DMS 273 (cell line): Measurements from ENCODE around the gene WDR90.

Experiments
- DNase-seq: peaks from one replicate; lab custom pipeline; 2025; ENCODE audit not compliant: unreplicated experiment; lab: John Stamatoyannopoulos, UW

WDR90 gene

DNA sequence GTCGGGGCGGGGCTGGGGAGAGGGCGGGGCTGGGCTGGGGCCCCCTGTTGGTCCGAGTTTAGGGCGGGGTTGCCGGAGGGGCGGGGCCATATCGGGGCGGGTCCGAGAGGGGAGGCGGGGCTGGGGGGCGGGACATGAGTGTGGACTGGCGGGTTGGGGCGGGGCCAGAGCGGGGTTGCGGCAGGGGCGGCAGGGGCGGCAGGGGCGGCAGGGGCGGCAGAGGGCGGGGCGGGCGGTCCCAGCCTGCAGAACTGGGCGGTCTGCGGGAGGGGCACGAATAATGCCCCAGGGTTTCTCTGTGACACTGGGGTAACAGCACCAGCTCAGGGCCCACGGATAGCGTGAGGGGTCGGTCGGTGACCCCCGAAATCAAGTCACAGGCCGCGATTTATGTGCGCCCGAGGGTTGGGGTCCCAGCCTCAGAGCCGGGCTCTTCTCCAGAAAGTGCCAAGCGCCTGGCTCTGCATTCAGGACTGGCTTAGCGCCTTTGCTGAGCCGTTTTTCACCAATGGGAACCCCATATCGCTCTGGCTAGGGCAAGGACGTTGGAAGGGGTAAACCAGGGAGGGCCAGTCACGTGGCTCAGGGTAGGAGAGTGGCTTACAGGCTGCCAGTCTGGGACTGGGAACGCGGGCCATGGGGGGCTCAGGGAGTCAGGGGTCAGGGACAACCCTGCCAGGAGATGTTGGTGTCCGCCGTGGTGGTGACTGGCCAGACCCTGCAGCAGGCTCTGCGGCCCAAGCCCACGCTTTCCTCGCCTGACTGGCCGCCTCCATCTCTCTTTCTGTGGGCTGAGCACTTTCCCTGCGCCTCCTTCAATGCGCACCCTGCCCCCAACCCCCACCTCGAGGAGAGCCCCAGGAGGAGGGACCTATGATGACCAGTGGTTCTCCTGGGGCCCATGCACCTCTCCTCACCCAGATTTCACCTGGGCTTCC lies 11.8 kb upstream of the WDR90 start:
- peak; percentile 58 for DNase-seq

DNA sequence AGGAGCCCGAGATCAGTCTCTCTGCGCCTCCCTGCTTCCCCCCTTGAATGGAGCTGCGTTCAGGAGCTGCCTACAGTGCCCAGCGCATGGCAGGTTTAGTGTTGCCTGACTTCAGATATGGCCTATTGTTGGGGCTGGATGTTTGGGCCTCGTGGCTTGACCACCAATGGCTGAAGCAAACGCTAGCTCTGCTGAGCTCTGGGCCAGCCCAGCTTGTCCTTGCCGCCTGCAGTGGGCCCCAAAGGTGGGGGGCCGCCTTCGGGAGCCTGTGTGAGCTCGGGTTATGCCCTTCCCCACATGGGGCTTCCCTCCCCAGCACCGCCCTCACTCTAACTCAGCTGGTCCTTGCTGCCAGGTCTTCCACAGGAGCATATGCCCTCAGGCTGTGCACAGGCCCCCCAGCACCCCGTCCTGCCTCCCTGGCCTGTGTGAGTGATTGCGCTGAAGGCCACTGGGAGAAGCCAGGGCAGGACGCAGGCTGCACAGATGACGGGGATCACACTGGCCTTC lies 11.1 kb upstream of the WDR90 start:
- DNase-seq, result no peak

DNA sequence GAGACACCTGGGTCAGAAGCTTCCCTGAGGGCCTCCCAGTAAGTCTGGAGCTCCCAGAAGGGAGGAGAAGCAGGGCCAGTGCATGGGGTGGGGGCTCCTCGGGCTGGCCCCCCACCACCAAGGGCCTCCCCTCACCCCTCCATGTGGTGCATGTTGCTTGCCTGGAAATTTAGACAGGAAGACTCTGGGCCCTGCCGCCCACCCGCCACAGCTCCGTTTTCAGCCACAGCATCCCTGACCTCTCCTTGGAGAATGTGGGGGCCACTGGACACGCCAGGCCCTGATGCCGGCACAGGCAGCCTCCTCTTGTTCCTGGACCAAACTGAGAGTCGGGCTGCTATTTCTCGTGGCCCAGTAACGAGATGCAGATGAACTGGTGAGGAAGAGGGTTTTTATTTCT lies 10.3 kb upstream of the WDR90 start:
- no peak for DNase-seq

DNA sequence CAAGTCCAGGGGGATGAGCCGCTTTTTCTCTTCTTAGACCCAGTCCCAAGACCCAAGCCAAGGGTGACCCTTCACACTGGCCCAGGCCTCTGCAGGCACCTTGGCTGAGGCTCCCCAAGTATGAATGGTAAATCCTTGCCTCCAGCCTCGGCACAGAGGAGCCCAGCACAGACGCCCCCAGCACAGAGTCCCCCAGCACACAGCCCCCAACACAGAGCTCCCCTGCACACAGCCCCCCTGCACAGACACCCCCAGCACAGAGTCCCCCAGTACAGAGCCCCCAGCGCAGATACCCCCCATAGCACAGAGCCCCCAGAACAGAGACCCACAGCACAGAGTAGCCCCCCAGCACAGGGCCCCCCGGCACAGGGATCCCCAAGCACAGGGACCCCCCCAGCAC lies 8.6 kb upstream of the WDR90 start:
- no peak for DNase-seq

DNA sequence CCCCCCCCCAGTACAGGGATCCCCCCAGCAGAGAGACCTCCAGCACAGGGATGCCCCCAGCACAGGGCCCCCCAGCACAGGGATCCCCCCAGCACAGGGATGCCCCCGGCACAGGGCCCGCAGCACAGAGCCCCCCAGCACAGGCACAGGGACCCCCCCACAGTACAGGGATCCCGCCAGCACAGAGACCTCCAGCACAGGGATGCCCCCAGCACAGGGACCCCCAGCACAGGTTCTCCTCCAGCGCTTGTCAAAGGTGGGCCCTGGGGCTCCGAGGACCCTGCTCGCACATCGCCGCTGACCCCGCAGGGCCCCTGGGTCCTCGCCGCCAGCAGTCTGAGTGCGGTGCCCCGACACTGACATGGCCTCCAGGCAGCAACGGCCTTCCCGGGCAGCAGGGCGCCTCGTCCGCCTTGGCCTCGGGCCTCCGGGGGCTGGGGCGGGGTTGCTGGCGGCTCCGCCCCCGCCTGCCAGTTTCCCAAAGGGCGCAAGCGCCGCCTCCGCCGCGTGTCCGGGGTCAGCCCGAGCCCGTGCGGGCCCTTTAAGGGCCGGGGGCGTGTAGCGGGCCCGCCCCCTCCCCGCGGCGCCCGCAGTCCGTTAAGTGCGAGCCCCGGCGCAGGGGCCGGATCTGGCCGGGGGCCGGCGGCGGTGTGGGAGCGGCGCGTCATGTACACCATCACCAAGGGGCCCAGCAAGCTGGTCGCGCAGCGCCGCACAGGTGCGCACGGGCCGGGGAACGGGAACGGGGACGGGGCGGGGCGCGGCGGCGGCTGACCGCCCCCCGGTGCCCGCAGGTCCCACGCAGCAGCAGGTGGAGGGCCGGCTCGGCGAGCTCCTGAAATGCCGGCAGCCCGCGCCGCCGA lies 7.6 kb upstream of the WDR90 start, which contains the start of gene MCRIP2:
MCRIP2 (plus strand) TSS at position 503 of the 863 bp plus-strand sequence; CDS start at position 667, 164 bp downstream.
- peak; percentile 93 for DNase-seq

DNA sequence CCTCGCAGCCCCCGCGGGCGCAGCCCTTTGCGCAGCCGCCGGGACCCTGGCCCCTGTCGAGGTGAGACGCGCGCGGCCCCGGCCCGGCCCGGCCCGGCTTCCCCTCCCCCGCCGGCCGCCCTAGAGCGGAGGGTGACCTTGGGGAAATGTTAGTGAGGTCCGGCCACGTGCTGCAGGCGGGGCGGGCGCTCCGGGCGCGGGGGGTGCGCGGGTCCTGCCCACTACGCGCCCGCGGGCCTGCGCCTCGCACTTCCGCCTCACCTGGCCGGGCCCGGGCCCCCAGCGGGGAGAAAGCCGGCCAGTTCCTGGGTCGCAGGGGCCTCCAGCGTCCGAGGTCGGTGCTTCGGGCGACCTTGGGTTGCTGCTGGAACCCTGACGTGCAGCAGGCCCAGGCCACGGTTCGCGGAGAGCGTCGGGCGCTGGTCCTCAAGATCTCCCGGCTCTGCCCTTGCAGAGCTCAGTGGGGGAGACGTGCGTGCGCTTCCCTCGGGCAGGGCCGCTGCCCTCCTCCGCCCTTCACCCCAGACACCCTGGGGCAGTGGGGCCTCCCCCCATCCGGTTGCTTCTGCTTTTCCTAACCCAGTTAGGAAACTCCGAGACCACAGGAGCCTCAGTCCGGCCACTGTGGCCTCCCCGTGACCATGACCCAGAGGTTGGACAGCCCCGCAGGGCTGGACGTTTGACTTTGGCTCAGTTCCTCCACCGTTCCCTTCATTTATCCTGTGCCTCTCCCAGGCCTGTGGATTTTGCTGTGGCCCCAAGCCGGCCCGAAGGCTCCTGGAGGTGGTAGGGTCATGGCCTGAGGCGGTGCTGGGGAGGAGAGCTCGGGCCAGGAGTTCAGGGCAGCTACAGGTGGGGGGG lies 6.7 kb upstream of the WDR90 start:
- peak; percentile 73 for DNase-seq

DNA sequence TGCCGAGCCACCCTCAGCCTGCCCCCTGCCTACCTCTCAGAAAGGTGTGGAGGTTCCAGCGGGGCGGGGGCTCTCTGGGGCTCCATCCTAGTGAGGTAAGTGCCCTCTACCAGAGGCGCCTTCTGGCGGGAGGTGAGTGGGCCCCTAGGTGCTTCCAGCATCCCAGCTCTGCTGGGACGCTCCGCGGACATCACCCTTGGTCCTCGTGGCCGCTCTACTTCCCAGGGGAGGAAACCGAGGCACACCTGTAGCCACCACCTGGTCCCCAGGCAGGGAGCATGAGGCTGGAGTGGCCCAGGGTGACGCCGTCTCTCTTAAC lies 6.2 kb upstream of the WDR90 start:
- no peak for DNase-seq

DNA sequence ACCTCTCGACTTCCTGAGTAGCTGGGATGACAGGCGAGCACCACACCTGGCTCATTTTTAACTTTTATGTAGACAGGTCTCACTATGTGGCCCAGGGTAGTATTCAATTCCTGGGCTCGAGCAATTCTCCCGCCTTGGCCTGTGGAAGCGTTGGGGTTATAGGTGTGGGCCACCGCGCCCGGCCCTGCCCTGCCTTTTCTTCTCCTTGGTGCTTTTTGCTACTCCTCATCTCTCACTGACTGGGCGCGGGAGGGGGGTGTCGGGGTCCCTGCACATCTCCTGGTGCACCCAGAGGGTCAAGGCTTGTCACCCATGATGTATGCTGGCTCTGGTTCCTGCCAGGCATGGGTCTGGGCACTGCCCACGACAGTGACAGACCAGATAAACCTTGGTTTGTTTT lies 4.6 kb upstream of the WDR90 start:
- DNase-seq, result no peak

DNA sequence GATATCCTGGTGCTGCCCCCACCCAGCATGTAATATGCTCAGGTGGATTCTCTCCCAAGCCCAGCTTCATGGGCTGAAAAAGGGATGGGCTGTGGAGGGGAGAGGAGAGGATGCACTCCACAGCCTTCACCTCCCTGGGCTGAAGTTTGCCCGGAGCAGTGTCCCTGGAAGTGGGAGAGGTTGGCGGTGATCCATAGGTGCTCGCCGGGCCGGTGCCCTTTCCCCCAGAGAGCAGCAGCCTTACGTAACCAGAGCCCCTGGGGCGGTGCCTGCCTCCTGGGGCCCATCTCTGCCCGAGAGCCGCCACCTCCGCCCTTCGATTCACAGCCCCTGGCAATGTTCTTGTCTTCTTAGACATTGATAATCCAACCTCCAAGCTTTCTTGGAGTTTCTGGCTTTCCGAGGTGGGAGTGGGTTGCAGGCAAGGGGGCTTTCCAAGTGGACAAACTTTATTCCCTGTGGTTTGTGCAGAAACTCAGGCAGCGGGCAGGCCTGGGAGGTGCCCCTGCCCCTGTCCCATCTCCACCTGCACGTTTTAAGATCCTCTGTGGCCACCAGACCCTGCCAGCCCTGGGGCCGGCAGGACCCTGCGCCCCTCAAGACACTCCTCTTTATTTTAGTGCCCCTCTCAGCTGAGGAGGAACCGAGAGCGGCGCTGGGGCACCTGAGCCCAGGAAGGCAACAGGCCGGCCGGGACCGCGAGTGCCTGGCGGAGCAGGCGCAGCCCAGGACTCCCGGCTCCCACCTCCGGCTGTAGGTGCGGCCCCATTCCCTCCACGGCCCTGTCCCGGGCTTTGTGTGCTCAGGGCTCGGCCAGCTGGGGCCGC lies 3.1 kb upstream of the WDR90 start:
- no peak for DNase-seq

DNA sequence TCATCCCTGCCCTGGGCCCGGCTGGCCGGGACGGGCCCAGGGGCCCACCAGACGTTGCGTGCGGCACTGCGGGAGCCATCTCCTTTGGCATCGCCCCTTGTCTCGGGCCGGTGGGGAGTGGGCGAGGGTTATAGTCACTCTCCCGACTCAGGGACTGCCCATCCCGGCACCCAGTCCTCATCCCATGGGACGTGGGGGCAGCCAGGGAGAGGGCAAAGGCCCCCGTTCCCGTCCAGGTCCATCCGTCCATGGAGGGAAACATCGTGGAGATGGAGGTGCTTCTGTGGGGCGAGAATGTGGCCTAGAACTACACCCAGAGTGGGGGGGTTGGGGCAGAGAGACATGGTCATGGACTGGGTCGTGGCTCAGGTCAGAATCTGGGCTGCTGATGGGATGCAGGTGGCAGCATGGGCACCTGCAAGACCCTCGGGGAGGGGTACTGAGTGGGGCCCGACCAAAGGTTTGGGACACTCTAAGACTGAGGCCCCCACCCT lies 2.4 kb upstream of the WDR90 start:
- no peak for DNase-seq

DNA sequence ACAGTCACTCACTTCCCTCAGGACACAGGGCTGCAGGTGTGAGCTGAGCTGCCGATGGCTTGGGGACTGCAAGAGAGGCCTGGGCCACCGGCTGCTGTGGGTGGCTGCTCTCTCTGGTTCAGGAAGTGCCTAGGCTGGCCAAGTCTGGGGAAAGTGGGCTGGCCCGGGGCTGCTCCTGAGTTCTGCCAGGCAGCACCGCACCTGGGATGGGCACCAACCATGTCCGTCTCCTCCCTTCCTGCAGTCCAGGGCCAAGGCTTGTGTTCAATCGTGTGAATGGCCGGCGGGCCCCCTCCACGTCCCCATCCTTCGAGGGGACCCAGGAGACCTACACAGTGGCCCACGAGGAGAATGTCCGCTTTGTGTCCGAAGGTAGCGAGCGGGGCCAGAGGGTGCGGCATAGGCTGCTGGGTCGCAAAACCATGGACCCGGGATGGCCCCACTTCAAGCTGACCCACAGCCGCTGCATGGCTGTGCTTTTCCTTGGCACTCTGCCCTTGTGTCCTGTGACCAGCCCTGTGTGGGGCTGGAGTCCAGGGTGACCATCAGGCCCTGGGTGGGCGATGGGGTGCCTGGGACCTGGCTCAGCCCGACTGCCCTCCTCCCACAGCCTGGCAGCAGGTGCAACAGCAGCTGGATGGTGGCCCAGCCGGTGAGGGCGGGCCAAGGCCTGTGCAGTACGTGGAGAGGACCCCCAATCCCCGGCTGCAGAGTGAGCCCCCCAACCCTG lies 1.8 kb upstream of the WDR90 start:
- no peak for DNase-seq

DNA sequence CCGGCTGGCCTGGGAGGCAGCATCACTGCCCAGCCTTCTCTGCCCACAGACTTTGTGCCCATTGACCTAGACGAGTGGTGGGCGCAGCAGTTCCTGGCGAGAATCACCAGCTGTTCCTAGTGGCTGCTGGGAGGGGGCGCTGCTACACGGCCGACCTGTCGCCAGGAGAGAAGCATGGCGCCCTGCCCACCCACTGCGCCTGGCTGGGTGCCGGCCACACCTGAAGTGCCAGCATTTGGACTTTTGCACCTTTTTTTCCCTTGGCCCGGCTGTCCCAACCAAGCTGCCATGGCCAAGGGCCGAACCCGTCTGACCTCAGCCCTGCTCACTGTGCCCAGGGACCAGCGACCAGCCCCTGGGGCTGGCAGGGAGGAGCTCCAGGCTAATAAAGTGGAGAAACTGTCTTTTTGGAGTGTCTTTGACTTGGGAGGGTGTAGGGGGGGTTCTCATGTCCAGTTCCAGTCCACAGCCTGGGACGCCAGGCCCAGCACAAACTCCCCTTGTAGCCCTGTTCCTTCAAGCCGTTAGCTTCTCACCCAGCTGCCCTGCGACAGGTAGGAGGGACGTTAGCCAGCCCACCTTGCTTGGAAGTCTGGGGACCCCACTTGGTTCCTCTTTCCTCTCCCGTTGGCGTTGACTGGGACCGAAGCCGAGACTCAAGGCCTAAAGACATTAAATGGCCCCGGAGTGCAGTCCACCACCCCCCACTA lies 939 bp upstream of the WDR90 start:
- DNase-seq, result peak; percentile 77

DNA sequence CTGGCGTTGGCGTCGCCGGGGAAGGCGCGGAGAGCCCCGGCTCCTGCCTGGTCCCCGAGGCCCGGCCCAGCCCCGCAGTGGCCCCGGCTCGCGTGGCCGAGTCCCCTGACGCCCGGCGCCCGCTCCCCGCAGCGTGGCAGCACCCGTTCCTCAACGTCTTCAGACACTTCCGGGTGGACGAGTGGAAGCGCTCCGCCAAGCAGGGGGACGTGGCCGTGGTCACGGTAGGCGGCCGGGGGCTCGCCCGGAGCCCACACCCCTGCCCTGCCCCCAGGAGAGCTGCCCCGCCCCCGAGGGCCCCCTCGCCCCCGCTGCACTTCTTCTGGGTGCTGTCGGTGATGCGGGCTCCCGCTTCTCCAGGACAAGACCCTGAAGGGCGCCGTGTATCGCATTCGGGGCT lies 466 bp downstream of the WDR90 start:
- no peak for DNase-seq

DNA sequence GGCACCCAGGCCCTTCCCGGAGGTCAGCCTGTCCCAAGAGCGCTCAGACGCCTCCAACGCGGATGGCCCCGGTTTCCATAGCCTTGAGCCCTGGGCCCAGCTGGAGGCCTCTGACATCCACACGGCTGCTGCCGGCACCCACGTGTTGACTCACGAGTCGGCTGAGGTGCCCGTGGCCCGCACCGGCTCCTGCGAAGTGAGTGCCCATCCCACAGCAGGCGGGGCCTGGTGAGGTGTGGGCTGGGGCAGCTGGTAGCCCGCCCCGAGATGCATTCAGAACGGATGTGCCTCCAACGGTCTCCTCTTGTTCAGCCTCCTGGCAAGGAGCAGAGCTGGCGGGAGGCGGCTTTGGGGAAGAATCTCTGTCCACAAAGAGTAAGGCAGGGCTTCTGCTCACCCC lies 2.7 kb downstream of the WDR90 start:
- DNase-seq, result peak; percentile 51

DNA sequence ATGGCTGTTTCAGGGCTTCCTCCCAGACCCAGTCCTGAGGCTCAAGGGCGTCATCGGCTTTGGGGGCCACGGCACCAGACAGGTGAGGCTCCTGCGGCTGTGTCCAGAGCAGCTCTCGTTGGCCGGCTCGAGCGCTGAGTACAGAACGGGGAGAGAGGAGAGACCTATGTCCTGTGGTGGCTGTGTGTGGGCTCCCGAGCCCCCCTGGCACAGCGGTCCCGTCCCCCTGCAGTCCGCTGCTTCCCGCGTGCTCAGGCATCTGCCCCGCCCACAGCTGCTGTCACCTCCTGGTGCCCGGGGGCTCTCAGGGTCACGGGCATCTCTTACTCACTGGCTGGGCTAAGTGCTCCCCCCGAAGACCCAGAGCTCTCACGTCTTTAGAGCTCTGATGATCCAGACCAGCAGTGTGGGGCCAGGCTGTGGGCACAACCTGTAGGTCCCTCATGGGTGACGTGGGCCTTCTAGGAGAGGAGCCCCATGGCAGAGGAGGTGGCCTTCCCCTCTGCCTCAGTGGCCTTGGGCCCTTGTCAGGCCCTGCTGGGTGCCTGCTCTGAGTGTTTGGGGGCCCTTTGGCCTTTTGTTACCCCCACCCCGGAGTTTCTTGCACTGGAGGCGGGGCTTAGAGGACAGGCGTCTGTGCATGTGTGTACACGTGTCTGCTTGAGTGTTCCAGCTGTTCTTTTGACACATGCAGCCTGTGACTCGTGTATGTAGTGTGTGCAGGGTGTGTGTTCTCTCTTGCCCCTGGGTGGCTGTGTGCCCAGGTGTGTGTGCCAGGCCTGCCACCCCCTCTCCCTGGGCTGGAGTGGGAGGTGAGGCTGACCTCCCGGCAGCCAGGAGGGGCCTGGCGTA lies 3.5 kb downstream of the WDR90 start:
- DNase-seq, result no peak

DNA sequence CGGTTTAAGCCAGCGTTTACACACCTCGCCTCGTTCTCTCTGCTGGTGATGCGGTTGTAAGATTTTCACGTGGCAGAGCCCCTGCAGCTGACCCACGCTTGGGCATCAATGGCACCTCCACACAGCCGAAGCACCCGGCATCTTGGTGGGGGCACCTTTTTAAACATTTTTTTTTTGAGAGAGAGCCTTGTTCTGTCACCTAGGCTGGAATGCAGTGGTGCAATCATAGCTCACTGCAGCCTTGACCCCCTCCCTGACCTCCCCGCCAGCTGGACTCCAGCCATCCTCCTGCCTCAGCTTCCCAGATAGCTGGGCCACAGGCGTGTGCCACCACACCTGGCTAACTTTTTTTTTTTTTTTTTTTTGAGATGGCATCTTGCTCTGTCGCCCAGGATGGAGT lies 4.9 kb downstream of the WDR90 start:
- no peak for DNase-seq

DNA sequence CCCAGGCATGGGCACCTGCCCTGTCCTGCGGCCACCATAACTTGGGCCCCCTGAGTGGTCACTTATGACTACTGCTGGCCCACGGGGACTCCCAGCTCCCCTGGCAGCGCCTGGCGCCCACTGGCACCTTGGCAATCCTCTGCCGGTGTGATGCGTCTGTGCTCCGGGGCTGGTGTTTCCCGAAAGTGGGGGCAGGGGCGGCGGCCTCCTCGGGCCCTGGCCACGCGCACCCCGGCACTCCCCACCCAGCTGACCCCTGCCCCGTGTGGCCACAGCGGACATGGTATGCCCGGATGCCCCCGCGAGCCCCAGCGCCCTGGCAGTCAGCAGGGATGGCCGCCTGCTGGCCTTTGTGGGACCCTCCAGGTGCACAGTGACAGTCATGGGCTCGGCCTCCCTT lies 8.3 kb downstream of the WDR90 start:
- no peak for DNase-seq
